ENCODE data around the gene ACBD3. TPM values are rescaled to one million over a fixed set of nuclear protein-coding genes. Genes with fewer than 3 reads are reported as not detected.
A peak's percentile ranks its signal among the peaks of the same experiment; 100 is the strongest.

The ACBD3 gene
- total and polyA plus RNA-seq, 10 of the 15 experiments (the other 5 are each of a cell fraction or from before 2014, with no cell fraction given), result 7.5 to 27.9 (median 20.3) TPM

DNA sequence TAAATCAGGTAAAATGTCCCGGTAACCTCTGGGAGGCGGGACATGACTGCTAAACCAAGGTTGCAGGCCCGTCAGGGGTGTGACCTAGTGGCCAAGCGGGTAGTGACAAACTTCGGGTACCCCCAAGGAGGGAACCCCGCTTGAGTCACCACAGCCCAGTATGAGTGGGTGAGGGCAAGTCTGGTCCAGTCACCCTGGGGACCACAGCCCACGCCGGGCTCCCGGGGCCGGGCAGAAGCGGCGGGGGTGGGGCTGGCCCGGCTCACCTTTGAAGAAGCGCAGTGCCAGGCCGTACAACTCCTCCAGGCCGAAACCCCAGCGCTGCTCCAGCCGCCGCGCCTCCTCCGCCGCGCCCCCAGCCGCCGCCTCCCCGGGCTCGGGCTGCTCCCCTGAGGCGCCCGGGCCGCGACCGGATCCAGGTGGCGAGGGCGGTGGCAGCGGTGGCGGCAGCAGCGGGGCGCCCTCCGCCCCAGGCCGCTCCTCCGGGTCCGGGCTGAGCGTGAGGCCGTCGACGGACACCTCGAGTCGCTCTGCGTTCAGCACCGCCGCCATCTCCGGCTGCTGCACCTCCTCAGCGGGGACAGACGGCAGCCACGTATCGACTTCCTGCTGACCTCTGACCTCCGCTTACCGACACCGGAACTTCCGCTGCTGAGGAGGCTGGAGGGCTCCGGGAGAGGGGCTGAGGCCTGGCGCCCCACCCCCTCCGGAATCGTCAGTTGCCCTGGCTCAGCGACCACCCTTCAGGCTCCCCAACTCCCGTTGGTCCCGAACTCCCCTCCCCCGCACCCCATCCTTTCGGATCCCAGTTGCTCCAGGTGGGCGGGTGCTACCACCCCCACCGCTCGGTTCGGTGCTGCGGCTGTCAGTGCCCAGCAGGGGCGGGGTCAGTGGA lies at the start of gene ACBD3 (continued):
- TF ChIP-seq, protein P1, sequence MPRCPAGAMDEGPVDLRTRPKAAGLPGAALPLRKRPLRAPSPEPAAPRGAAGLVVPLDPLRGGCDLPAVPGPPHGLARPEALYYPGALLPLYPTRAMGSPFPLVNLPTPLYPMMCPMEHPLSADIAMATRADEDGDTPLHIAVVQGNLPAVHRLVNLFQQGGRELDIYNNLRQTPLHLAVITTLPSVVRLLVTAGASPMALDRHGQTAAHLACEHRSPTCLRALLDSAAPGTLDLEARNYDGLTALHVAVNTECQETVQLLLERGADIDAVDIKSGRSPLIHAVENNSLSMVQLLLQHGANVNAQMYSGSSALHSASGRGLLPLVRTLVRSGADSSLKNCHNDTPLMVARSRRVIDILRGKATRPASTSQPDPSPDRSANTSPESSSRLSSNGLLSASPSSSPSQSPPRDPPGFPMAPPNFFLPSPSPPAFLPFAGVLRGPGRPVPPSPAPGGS (IDR thresholded peaks at IDR 0.05; ENCODE audit: borderline replicate concordance, insufficient read depth, low read depth, low read length, poor library complexity, severe bottlenecking), result peak; percentile 58
- TF ChIP-seq MEF2B (IDR thresholded peaks at IDR 0.05; ENCODE audit: partially characterized antibody, poor library complexity, severe bottlenecking) (peak; percentile 23), RAD21 (IDR thresholded peaks at IDR 0.05; ENCODE audit: insufficient read depth, low read depth, low read length) (no peak), NR2C1 (IDR thresholded peaks at IDR 0.05) (peak; percentile 97), SREBF2 (IDR thresholded peaks at IDR 0.05; ENCODE audit: low read length) (no peak), HCFC1 (IDR thresholded peaks at IDR 0.05; ENCODE audit: low read length) (peak; percentile 67), EED (IDR thresholded peaks at IDR 0.05; ENCODE audit: low read depth) (0 out of 2 replicates have a peak, but pooled peaks have one; percentile 18), BCL11A (IDR thresholded peaks at IDR 0.05; ENCODE audit: low read depth, low read length) (no peak), BMI1 (IDR thresholded peaks at IDR 0.05; ENCODE audit: borderline replicate concordance) (no peak), SIN3A (IDR thresholded peaks at IDR 0.05; ENCODE audit: low read depth, low read length) (peak; percentile 80; the same call in 1 of the 2 replicates), HDGF (IDR thresholded peaks at IDR 0.05) (peak; percentile 85)
- TF ChIP-seq, protein P2, sequence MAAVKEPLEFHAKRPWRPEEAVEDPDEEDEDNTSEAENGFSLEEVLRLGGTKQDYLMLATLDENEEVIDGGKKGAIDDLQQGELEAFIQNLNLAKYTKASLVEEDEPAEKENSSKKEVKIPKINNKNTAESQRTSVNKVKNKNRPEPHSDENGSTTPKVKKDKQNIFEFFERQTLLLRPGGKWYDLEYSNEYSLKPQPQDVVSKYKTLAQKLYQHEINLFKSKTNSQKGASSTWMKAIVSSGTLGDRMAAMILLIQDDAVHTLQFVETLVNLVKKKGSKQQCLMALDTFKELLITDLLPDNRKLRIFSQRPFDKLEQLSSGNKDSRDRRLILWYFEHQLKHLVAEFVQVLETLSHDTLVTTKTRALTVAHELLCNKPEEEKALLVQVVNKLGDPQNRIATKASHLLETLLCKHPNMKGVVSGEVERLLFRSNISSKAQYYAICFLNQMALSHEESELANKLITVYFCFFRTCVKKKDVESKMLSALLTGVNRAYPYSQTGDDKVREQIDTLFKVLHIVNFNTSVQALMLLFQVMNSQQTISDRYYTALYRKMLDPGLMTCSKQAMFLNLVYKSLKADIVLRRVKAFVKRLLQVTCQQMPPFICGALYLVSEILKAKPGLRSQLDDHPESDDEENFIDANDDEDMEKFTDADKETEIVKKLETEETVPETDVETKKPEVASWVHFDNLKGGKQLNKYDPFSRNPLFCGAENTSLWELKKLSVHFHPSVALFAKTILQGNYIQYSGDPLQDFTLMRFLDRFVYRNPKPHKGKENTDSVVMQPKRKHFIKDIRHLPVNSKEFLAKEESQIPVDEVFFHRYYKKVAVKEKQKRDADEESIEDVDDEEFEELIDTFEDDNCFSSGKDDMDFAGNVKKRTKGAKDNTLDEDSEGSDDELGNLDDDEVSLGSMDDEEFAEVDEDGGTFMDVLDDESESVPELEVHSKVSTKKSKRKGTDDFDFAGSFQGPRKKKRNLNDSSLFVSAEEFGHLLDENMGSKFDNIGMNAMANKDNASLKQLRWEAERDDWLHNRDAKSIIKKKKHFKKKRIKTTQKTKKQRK (IDR thresholded peaks at IDR 0.05; ENCODE audit: low read depth, low read length), result no peak
- TF ChIP-seq, protein P3, sequence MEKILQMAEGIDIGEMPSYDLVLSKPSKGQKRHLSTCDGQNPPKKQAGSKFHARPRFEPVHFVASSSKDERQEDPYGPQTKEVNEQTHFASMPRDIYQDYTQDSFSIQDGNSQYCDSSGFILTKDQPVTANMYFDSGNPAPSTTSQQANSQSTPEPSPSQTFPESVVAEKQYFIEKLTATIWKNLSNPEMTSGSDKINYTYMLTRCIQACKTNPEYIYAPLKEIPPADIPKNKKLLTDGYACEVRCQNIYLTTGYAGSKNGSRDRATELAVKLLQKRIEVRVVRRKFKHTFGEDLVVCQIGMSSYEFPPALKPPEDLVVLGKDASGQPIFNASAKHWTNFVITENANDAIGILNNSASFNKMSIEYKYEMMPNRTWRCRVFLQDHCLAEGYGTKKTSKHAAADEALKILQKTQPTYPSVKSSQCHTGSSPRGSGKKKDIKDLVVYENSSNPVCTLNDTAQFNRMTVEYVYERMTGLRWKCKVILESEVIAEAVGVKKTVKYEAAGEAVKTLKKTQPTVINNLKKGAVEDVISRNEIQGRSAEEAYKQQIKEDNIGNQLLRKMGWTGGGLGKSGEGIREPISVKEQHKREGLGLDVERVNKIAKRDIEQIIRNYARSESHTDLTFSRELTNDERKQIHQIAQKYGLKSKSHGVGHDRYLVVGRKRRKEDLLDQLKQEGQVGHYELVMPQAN (conservative IDR thresholded peaks at IDR 0.05), result peak; percentile 92
- TF ChIP-seq, protein P4, sequence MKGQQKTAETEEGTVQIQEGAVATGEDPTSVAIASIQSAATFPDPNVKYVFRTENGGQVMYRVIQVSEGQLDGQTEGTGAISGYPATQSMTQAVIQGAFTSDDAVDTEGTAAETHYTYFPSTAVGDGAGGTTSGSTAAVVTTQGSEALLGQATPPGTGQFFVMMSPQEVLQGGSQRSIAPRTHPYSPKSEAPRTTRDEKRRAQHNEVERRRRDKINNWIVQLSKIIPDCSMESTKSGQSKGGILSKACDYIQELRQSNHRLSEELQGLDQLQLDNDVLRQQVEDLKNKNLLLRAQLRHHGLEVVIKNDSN (IDR thresholded peaks at IDR 0.05; ENCODE audit: borderline replicate concordance, extremely low read length, insufficient read depth, low read depth, low read length), result no peak
- TF ChIP-seq, protein P5, sequence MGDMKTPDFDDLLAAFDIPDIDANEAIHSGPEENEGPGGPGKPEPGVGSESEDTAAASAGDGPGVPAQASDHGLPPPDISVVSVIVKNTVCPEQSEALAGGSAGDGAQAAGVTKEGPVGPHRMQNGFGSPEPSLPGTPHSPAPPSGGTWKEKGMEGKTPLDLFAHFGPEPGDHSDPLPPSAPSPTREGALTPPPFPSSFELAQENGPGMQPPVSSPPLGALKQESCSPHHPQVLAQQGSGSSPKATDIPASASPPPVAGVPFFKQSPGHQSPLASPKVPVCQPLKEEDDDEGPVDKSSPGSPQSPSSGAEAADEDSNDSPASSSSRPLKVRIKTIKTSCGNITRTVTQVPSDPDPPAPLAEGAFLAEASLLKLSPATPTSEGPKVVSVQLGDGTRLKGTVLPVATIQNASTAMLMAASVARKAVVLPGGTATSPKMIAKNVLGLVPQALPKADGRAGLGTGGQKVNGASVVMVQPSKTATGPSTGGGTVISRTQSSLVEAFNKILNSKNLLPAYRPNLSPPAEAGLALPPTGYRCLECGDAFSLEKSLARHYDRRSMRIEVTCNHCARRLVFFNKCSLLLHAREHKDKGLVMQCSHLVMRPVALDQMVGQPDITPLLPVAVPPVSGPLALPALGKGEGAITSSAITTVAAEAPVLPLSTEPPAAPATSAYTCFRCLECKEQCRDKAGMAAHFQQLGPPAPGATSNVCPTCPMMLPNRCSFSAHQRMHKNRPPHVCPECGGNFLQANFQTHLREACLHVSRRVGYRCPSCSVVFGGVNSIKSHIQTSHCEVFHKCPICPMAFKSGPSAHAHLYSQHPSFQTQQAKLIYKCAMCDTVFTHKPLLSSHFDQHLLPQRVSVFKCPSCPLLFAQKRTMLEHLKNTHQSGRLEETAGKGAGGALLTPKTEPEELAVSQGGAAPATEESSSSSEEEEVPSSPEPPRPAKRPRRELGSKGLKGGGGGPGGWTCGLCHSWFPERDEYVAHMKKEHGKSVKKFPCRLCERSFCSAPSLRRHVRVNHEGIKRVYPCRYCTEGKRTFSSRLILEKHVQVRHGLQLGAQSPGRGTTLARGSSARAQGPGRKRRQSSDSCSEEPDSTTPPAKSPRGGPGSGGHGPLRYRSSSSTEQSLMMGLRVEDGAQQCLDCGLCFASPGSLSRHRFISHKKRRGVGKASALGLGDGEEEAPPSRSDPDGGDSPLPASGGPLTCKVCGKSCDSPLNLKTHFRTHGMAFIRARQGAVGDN (IDR thresholded peaks at IDR 0.05), result peak; percentile 95

All from GM12878 (cell line).